Measurements from ENCODE around the gene IL6ST.
"Not testable (repeated sequence)": the region's sequence is repeated elsewhere in the genome, so short reads cannot be mapped to it uniquely, and the experiment has no call there.

Gene IL6ST

DNA sequence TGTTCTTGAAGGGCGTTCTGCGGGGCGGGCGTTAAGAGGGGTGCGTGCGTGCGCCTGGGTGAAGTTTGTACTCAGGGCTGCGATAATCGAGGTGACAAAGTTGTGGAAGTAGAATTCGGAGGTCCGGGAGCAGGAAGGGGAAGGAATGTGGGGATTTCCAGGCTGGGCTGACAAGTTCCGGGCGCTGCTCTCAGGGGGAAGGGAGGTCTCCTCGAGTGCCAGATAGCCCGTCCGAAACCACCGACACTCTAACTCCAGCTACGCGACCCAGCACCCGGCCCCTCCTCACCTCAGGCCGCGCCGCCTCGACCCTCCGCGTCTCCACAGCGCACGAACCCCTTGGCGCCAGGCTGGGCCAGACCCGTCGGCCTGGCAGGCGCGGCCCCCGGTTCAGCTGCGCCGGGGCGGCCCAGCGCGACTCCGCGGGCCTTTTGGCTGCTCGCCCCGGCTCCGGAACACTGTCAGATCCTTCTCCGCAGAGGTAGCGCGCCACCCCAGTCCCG, at the start of gene IL6ST:
Gene IL6ST (minus strand): TSS at position 469 of the 503 bp plus-strand sequence. CDS start 18,685 bp downstream, outside the sequence.
- peak; percentile 62 for DNase-seq

DNA sequence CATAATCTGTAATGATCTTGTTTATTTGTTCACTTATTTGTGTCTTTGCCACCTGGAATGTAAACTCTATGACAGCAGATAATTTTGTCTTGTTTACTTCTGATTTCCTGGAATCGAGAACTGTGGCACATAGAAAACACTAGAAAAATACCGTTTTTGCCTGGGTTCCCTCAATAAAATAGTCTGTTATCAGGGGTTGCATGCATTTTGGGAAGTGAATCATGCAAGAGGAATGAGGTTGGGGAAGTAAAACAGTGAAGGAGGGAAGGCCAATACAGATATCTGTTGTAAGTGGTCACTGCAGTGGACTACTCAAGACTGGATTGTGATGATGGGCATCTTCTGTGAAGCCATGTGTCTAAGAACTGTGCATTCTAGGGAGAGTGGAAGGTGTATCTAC, 45.2 kb upstream of the IL6ST start:
- no peak for DNase-seq

DNA sequence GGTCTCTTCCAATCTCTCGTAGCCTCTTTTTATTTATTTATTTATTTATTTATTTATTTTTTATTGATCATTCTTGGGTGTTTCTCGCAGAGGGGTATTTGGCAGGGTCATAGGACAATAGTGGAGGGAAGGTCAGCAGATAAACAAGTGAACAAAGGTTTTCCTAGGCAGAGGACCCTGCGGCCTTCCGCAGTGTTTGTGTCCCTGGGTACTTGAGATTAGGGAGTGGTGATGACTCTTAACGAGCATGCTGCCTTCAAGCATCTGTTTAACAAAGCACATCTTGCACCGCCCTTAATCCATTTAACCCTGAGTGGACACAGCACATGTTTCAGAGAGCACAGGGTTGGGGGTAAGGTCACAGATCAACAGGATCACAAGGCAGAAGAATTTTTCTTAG, 43.4 kb upstream of the IL6ST start:
- DNase-seq, result not testable (repeated sequence)

DNA sequence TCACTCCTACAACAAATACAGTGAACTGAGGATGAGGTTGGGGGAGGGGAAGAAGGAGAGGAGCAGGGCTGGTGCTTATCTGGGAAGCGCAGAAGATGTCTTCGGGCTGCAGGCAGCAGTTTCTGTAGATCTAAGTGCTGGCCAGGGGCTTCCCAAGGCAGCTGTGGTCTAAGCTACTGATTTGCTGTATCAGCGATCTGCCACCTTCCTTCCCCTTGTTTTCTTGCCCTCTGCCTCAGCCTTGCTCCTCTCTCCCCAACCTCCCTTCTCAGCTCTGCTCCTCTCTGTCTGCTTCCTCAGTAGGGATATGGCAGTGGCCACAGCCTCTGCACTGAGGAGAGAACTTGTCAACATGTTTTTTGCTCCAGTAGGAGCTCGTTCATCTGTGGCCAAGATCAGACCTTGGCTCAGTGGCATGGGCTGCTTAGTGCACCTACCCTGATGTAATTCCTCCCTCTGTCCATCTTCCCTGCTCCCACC, 42.8 kb upstream of the IL6ST start:
- no peak for DNase-seq

DNA sequence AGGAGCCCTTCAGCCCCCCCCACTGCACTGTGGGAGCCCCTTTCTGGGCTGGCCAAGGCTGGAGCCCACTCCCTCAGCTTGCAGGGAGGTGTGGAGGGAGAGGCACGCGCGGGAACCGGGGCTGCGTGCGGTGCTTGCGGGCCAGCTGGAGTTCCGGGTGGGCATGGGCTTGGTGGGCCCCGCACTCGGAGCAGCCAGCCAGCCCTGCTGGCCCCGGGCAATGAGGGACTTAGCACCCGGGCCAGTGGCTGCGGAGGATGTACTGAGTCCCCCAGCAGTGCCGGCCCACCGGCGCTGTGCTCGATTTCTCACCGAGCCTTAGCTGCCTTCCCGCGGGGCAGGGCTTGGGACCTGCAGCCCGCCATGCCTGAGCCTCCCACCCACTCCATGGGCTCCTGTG, 40.6 kb upstream of the IL6ST start:
- DNase-seq, result not testable (repeated sequence)

DNA sequence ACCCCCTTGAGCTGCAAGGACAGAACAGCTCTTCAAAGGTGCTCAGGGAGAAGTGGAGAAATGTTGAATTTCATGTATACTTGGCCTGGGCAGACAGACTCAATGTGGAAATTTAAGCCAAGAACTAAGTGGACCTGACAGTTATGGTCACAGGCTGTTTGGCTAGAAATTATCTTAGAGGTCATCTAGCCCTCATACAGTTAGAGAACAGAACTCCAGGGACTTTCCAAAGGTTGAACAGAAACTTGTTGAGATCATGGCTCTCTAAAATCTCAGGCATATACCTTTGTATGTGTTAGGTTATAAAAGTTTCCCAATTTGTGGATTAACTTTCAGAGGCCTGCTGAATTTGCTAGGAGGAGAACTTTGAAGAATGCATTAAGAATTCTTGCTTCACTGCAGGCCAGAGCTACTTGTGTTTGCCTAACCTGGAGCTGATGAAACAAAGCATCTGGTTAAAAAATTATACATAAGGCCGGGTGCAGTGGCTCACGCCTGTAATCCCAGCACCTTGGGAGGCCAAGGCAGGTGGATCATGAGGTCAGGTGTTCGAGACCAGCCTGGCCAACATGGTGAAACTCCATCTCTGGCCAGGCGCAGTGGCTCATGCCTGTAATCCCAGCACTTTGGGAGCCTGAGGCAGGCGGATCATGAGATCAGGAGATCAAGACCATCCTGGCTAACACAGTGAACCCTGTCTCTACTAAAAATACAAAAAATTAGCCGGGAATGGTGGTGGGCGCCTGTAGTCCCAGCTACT, 35.3 kb upstream of the IL6ST start:
- not testable (repeated sequence) for DNase-seq

DNA sequence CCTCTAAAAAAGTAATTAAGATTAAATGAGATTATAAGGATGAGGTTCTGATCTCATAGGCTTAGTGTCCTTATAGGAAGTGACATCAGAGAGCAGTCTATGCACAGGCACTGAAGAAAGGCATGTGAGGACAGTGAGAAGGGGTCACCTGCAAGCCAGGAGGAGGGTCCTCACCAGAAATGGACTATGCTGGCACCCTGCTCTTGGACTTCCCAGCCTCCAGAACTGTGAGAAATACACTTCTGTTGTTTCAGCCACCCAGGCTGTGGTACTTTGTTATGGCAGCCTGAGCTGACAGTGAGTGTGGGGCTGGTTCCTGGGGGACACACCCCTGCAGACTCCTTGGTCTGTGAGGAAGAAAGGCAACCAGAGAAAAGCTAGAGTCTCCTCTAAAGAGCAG, 34.7 kb upstream of the IL6ST start:
- DNase-seq, result no peak

DNA sequence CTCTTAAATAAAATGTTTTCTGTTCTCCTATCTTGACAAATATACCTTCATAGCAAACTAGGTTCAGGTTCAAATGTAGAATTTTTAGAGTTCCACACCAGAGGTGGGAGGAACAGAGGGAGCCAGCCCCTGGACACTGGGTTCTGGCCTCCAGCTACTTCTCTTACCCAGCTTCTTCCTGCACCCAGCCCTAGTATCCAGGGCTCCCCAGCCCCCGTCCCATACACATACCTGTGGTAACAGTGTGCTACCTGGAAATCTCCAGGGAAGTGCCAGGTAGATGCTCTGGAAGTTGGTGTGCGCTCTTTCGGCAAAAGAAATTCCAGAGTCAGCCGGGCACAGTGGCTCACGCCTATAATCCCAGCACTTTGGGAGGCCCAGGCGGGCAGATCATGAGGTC, 33.9 kb upstream of the IL6ST start:
- DNase-seq, result no peak

DNA sequence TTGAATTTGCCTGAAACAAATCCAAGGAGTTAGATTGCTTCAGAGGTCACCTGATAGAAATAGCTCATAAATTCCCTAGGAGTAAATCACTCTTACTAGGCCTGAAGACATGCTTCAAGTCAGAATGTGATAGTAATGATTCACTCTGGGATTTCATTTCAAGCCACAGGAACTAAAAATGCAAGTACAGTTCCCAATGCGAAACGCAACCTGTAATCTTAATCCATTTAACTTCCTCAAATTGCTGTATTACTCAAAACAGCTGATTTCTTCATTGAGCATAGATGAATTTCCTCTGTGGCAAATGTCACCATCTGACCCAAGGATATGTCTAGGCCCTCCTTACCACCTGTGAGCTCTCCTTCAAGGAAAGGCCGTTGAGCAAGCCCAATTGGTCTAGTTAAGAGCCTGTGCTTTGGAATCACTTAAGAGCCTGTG, 32.1 kb upstream of the IL6ST start:
- DNase-seq, result no peak

DNA sequence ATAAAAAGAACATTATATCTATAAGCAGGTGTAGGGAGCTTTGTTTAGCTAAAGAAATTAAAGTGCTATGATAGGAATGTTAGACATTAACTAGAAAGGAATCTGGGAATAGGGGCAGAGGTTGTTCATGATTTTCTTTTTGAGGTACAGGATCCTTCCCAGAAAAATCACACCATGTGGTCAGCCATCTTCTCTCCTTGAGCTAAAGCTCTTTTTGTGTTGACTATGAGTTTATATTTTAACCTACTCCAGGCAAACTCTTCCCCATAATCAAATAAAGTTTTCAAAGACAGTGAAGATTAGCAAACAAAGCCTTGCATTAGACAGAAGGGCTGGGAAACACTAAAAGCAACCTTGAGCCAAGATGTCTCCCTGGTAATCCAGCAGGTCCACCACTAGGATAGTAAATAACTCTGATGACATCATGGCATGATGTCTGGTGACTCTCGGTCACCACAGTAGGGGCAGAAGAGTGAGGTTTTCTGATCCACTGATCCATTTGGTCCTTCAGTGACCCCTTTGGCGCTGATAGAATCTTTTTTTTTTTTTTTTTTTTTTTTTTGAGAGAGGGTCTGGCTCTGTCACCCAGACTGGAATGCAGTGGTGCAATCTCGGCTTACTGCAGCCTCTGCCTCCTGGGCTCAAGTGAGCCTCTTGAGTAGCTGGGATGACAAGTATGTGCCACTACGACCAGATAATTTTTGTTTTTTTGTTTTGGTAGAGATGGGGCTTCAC, 30.6 kb upstream of the IL6ST start:
- no peak for DNase-seq

DNA sequence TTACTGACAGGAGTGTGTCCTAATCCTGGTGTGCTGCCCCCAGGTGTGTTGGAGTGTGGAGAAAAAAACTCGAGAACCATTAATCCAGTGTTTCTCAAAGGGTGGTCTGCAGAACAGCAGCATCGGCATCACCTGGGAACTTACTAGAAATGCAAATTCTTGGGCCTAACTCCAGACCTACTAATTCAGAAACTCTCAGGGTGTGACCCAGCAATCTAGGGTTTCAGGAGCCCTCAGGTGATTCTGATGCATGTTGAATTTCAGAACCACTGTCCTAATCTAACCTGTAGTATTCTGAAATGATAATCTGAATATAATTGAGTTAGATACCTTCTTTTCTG, 30.0 kb upstream of the IL6ST start:
- no peak for DNase-seq

DNA sequence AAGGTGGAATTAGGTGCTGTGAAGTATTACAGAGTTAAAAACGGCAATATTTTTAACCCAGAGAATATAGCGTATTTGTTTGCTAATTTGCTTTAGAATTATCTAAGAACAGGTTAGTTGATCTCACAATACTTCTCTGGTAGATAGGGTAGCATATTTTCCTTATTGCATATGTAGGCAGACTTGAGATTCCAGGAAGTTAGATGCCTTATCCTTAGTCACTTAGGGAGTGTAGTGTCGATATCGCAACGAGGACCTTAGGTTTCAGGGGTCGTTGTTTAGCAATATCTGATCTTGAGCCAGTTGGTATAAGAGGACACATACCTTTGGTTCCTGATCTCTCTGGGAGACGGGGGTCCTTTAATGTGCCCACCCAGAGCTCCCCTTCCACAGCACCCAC, 28.5 kb upstream of the IL6ST start:
- no peak for DNase-seq

DNA sequence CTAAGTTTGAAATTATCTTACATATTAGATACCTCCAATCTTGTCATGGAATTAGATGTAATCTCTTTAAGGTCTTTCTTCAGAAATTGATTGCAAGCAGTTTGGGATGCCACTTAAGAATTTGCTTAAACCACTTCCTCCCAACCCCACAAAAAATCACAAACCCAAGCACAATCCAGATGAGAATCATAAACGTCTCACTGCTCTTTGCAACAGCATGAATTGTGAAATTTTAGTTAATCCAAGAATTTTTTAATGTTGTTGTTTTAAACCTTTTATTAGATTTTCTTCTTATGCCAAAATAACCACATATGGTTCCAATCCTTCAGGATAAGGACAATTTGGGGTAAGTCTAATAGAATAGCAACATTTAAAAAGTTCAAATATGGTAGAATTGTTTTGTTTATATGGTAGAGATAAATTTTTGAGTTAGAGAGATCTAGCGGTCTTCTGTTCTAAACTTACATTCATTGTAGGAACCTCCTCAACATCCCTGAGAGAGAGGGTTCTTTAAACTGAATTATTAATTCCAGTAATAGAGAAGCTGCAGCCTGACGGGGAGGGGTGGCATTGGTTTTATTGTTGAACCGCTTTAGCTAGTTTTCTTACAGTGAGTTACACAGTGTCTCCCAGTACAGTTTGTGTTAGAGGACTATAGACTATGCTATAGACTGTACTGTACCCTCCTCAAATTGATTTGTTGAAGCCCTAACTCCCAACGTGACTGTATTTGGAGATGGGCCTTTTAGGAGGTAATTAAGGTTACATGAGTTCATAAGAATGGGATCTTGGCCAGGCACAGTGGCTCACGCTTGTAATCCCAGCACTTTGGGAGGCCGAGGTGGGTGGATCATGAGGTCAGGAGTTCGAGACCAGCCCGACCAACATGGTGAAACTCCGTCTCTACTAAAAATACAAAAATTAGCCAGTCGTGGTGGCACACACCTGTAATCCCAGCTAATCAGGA, 24.8 kb upstream of the IL6ST start:
- DNase-seq, result no peak

DNA sequence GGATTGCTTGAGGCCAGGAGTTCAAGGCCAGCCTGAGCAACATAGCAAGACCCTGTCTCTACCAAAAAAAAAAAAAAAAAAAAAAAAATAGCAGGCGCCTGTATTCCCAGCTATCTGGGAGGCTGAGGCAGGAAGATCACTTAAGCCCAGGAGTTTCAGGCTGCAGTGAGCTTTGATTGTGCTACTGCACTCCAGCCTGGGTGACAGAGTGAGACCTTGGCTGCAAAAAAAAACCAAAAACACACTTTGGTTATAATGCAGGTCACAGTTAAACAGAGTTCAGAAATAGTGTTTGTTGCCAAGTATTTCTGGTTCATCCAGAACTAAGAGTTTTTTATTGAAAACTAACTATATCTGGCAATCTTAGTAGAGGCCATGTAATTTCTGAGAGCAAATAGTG, 24.1 kb upstream of the IL6ST start:
- no peak for DNase-seq

DNA sequence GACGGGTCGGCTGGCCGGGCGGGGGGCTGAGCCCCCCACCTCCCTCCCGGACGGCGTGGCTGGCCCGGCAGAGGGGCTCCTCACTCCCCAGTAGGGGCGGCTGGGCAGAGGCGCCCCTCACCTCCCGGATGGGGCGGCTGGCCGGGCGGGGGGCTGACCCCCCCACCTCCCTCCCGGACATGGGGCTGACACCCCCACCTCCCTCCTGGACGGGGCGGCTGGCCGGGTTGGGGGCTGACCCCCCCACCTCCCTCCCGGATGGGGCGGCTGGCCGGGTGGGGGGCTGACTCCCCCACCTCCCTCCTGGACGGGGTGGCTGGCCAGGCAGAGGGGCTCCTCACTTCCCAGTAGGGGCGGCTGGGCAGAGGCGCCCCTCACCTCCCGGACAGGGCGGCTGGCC, 19.9 kb upstream of the IL6ST start:
- not testable (repeated sequence) for DNase-seq

DNA sequence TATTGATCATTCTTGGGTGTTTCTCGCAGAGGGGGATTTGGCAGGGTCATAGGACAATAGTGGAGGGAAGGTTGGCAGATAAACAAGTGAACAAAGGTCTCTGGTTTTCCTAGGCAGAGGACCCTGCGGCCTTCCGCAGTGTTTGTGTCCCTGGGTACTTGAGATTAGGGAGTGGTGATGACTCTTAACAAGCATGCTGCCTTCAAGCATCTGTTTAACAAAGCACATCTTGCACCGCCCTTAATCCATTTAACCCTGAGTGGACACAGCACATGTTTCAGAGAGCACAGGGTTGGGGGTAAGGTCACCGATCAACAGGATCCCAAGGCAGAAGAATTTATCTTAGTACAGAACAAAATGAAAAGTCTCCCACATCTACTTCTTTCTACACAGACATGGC, 19.2 kb upstream of the IL6ST start:
- not testable (repeated sequence) for DNase-seq

DNA sequence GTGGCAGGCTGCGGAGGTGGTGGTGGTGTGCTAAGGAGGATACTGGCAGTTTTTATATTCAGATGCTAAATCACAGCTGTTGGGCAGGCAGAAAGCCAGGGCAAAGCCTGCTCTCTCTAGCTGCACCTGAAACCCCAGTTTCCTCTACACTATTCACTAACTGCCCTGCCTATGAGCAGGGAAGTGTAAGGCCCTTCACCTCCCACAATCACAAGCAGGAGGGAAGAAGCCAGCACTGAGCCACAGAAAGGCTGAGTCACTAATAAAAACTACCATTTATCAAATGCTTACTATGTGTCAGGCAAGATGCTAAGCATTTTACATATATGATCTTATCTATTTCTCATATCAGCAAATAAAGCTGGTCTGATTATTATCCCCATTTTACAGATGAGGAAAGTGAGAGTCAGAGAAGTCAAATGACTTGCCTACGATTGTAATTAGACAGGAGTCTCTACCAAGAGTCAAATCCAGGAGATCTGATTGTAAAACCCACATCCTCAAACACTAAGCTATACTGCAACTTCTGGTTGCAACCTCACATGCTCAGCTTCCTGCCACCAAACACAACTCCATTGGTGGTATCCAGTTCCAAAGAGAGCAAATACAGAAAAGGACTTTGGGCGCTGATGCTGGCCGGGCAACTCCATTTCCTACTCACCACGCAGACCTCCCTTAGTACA, 17.7 kb upstream of the IL6ST start:
- DNase-seq, result peak; percentile 59

DNA sequence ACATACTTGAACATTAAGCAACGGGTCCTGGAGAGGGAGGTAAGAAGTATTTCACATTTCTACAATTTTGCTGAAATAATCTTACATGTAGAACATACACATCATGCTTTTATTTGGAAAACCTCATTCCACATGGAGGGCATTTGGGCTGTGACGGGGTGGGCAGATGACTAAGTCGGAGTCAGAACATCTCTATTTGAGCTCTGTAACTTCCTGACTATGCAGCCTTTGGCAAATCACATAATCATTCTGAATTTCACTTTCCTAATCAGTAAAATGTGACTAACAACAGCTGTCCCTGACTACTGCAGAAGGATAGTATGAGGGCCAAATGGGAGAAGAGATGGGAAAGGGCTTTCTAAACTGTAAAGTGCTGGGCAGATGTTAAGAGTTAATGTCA, 17.1 kb upstream of the IL6ST start:
- DNase-seq, result peak; percentile 37

DNA sequence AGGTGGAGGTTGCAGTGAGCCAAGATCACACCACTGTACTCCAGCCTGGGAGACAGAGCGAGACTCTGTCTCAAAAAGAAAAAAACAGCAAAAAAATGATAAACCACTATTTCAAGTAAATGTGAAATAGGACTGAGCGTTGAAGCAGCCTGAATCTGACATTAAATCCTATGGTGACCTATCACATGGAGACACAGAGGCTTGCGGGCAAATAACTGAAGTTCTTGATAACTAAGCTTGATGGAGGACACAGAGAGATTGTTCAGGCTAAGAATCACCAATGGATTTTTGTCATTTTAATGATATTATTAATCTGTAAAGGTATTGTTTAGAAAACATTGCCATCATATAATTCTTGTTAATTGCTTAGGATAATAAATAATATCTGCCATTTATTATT, 15.7 kb upstream of the IL6ST start:
- no peak for DNase-seq

DNA sequence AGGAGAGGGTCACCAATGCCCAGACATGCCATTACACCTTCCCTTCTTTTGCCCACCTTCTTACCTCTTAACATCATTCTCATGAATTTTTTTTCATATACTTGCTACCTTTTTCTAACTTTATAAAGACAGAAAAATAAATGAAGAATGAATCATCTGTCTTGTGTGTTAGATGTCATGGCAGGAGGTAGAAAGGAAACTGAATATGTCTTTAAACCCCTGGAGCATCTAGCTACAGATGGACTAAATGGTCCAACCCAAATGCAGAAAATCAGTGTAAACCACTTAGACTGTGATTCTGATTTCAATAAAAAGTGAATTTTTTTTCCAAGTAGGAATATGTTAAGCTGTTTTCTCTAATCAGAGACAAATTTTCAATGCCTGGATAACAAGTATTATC, 11.8 kb upstream of the IL6ST start:
- no peak for DNase-seq

DNA sequence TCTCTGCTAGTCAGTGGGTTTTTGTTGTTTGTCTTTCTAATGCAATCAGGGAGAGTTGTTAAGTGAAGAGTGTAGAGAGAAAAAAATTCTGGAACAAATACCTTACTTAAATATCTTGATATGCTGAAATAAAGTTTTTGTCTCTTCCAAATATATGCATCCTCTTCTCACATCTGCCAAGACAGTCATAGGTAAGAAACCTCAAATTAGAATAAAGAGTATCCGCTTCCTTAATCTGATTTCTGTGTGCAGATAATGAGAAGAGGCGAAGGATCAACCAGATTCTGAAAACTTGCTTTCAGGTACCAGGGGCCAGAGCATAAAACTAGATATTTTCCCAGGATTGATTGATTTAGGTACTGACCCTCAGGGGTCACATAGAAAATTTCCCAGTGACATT, 11.3 kb upstream of the IL6ST start:
- DNase-seq, result no peak

DNA sequence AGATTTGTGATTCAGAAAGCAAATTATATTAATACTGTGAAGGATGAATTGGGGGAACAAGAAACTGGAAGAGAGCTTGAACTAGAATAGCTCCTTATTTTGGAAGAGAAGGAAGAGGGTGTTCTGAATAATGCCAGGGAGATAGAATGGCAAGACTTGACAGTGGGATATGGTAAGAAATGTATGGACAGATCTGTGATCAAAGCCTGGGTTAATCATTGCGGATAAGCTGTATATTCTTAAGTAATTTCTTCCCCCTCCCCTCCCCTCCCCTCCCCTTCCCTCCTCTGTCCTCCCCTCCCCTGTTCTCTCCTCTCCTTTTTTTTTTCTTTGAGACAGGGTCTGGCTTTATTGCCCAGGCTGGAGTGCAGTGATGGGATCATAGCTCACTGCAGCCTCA, 10.1 kb upstream of the IL6ST start:
- no peak for DNase-seq

All from CD4-positive, alpha-beta T cell treated with Interleukin-17A for 4 hours (primary cell).